ENCODE results near the gene GAB2. TPM values are rescaled to one million over a fixed set of nuclear protein-coding genes. Genes with fewer than 3 reads are reported as not detected.

GAB2 gene
- total RNA-seq, 6 experiments from 2014 or later, result 3.8 to 10.2 (median 4.5) TPM

- Histone ChIP-seq H3K4me3 (no peak overlapping the region), H3K36me3 (no peaks in the 10 kb centered on the region), H3K27me3 (no peaks in the 10 kb centered on the region), H3K9me3 (no peaks in the 10 kb centered on the region), H3K27ac (no peak overlapping the region), H3K4me1 (no peaks in the 10 kb centered on the region)
- intact Hi-C loops (cut with DNase I), result no loop called here
- TF ChIP-seq POLR2A (IDR thresholded peaks at IDR 0.05) (no peak), CTCF (IDR thresholded peaks at IDR 0.05) (no peak)
- no peak for DNase-seq
- 100% methylated on average over 1 of the region's 1 CpG for WGBS (ENCODE audit: insufficient coverage, low coverage, low lambda C conversion rate, missing lambda C conversion rate)
- no peak for ATAC-seq
Observed at GRCh38 chr11:78398715-78399114, 18.9 kb downstream of the GAB2 start.

GRCh38 chr11:78397398-78397797, 20.2 kb downstream of the GAB2 start:
- intact Hi-C loops (cut with DNase I), result no loop called here
- DNase-seq, result no peak
- H3K27me3 ChIP-seq, result no peaks in the 10 kb centered on the region
- H3K9me3 ChIP-seq, result no peaks in the 10 kb centered on the region
- H3K4me3 ChIP-seq, result no peak overlapping the region
- H3K27ac ChIP-seq, result no peak overlapping the region
- ATAC-seq, result peak in 1 of 4 donors; percentile 22
- no peaks in the 10 kb centered on the region for H3K36me3 ChIP-seq
- WGBS (ENCODE audit: insufficient coverage, low coverage, low lambda C conversion rate, missing lambda C conversion rate), result 58% methylated on average over 3 of the region's 3 CpGs
- TF ChIP-seq CTCF (IDR thresholded peaks at IDR 0.05), result no peak
- no peak for TF ChIP-seq POLR2A (IDR thresholded peaks at IDR 0.05)
- H3K4me1 ChIP-seq, result no peaks in the 10 kb centered on the region

- Histone ChIP-seq H3K4me3 (no peak overlapping the region), H3K36me3 (no peaks in the 10 kb centered on the region), H3K27me3 (no peaks in the 10 kb centered on the region), H3K4me1 (no peaks in the 10 kb centered on the region), H3K27ac (no peak overlapping the region), H3K9me3 (no peaks in the 10 kb centered on the region)
- ATAC-seq (no peak), DNase-seq (no peak)
- 100% methylated on average over 1 of the region's 1 CpG for WGBS (ENCODE audit: insufficient coverage, low coverage, low lambda C conversion rate, missing lambda C conversion rate)
- no peak for TF ChIP-seq POLR2A (IDR thresholded peaks at IDR 0.05)
- TF ChIP-seq CTCF (IDR thresholded peaks at IDR 0.05), result no peak
- intact Hi-C loops (cut with DNase I), result no loop called here
Observed at GRCh38 chr11:78395597-78395996, 22.0 kb downstream of the GAB2 start.

DNA sequence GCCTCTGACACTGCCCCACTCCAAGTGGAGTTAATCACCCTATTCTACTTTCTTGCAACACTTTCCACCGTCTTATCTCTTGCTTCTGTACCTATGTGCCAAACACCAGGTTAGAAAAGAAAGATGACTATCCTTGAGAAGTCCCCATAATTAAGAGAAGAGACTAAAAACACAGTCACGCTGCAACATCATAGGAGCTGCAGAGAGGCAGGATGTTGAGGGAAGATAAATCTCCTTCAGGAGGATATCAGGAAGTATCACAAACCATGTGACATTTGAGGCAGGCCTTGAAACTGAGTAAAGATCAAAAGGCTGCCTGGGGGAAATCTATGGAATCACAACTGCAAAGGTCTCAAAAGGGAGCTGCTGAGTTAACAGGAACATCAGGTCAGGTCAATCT, 24.8 kb downstream of the GAB2 start:
- TF ChIP-seq CTCF (IDR thresholded peaks at IDR 0.05) (no peak), POLR2A (IDR thresholded peaks at IDR 0.05) (no peak)
- Histone ChIP-seq H3K4me3 (no peak overlapping the region), H3K27me3 (no peaks in the 10 kb centered on the region), H3K27ac (no peak overlapping the region), H3K36me3 (no peaks in the 10 kb centered on the region), H3K9me3 (no peaks in the 10 kb centered on the region), H3K4me1 (no peaks in the 10 kb centered on the region)
- WGBS (ENCODE audit: insufficient coverage, low coverage, low lambda C conversion rate, missing lambda C conversion rate), result 37% methylated on average over 2 of the region's 2 CpGs
- ATAC-seq, result peak in 2 of 4 donors; percentile 15 to 31
- no peak for DNase-seq
- intact Hi-C loops (cut with DNase I), result no loop called here

- ATAC-seq (no peak), DNase-seq (no peak)
- no peaks in the 10 kb centered on the region for H3K9me3 ChIP-seq
- 100% methylated on average over 1 of the region's 1 CpG for WGBS (ENCODE audit: insufficient coverage, low coverage, low lambda C conversion rate, missing lambda C conversion rate)
- no peaks in the 10 kb centered on the region for H3K36me3 ChIP-seq
- TF ChIP-seq CTCF (IDR thresholded peaks at IDR 0.05), result no peak
- TF ChIP-seq POLR2A (IDR thresholded peaks at IDR 0.05), result no peak
- H3K27ac ChIP-seq, result no peak overlapping the region
- intact Hi-C loops (cut with DNase I), result no loop called here
- no peaks in the 10 kb centered on the region for H3K4me1 ChIP-seq
- no peaks in the 10 kb centered on the region for H3K27me3 ChIP-seq
- H3K4me3 ChIP-seq, result no peak overlapping the region
Observed at GRCh38 chr11:78391424-78391823, 26.2 kb downstream of the GAB2 start.
